NB4 (cell line): Measurements from ENCODE around the gene MYOD1.

Experiments used
- DNase-seq: peaks from one replicate; pipeline ENCODE4 v3.0.0; 2010; ENCODE audit warnings: low read depth
- H3K4me3 ChIP-seq: one replicate; pipeline ENCODE4 v1.5.1; 2011; ENCODE audit warnings: mild to moderate bottlenecking, low read depth, low read length, moderate library complexity
- MYC ChIP-seq: IDR thresholded peaks from 2 replicates; pipeline ENCODE4 v1.6.1; 2011; ENCODE audit warnings: low read depth, low read length
- POLR2A ChIP-seq: IDR thresholded peaks from 2 replicates; pipeline ENCODE4 v1.6.1; 2011; ENCODE audit warnings: mild to moderate bottlenecking; ENCODE audit not compliant: insufficient read length; ENCODE audit errors: extremely low read depth
- TF ChIP-seq, protein P1 (sequence below): IDR thresholded peaks from 2 replicates; pipeline ENCODE4 v1.6.1; 2011; ENCODE audit warnings: low read depth, low read length
- TF ChIP-seq, protein P2 (sequence below): IDR thresholded peaks from one replicate; pipeline ENCODE4 v1.5.1; 2012; ENCODE audit warnings: low read depth, low read length

The MYOD1 gene

DNA sequence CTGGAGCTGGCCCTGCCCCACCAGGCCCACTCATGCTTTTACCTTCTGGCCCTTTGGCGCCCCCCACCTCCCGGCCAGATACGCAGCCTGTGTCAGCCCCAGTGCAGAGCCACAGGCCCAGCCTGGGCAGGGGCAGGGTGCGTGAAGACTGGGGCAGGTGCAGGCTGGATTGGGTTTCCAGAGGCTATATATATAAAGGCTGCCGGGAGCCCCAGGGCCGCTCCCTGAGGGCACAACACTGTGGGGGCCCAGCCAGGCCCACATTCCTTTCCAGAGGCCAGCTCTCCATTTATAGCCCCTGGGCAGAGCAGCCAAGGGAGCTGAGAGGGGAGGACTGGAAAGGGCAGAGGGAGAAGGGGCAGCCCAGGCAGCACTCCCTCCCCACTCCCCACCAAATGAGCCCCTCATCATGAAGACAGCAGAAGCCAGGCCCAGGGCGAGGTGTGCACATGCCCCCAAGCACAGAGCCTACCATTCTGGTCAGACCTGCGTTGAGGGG is 5.0 kb upstream of the MYOD1 start:
- no peak for DNase-seq
- TF ChIP-seq, protein P1, sequence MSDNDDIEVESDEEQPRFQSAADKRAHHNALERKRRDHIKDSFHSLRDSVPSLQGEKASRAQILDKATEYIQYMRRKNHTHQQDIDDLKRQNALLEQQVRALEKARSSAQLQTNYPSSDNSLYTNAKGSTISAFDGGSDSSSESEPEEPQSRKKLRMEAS = no peak
- TF ChIP-seq, protein P2, sequence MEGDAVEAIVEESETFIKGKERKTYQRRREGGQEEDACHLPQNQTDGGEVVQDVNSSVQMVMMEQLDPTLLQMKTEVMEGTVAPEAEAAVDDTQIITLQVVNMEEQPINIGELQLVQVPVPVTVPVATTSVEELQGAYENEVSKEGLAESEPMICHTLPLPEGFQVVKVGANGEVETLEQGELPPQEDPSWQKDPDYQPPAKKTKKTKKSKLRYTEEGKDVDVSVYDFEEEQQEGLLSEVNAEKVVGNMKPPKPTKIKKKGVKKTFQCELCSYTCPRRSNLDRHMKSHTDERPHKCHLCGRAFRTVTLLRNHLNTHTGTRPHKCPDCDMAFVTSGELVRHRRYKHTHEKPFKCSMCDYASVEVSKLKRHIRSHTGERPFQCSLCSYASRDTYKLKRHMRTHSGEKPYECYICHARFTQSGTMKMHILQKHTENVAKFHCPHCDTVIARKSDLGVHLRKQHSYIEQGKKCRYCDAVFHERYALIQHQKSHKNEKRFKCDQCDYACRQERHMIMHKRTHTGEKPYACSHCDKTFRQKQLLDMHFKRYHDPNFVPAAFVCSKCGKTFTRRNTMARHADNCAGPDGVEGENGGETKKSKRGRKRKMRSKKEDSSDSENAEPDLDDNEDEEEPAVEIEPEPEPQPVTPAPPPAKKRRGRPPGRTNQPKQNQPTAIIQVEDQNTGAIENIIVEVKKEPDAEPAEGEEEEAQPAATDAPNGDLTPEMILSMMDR = no peak
- no peak for TF ChIP-seq MYC
- TF ChIP-seq POLR2A = no peak
- no peak overlapping the region for H3K4me3 ChIP-seq

DNA sequence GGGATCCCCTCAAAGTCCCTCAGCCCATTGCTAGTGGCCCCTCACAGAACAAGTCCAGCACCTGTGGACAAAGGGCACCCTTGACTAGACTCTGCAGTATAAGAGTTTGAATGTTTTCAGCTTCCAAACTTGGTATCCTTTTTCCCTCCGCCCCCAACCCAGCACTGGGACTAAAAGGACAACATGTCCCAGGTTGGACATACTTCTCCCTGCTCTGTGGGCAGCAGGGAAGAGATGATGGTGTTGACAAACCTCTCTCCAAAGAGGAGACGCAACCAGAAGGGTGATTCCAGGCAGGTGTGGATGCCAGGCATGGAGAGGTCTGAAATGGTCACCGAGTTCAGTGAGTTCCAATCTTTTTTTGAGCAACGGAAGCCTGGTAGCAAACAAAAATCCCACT is 4.5 kb upstream of the MYOD1 start:
- DNase-seq = no peak
- TF ChIP-seq, protein P1 = no peak
- TF ChIP-seq MYC (no peak), POLR2A (no peak)
- TF ChIP-seq, protein P2 = no peak

DNA sequence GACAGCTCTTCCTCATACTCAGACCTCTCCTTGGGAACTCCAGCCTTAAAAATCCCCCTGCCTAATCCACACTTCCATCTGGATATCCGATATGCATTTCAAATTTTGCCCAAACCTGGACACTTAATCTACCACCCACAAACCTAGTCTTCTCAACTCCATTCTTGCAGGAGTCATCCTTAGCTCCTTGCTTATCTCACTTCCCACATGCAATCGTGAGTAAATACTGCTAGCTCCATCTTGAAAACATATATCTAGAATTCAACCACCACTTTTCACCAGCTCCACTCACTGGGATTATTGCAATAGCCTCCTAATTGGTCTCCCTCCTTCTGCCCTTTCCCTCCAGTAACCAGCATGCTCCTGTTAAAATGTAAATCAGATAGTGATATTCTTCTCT is 2.6 kb upstream of the MYOD1 start:
- H3K4me3 ChIP-seq = no peak overlapping the region
- no peak for DNase-seq
- TF ChIP-seq, protein P1 = no peak
- TF ChIP-seq, protein P2 = no peak
- TF ChIP-seq MYC (no peak), POLR2A (no peak)

More for the DNA sequence above, 4.5 kb upstream of the MYOD1 start:
- H3K4me3 ChIP-seq = no peak overlapping the region

DNA sequence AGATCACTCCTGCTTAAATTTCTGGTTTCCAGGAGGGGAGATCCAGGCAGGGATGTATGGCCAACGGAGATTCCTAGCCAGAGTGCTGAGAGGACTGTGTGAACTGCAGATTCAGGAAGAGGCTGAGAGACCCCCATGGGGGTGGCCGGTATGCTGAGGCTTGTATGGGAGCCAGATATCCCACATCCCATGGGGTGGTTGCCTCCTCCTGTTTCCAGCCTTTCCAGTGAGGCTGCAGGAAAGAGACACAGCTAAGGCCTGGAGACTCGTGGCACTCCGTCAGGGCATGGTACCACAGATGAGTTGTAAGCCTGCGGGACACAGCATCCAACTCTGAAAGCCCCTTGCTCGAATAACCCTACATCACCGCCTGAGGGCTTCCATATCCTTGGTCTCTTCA is 1.4 kb upstream of the MYOD1 start:
- H3K4me3 ChIP-seq = no peak overlapping the region
- no peak for DNase-seq
- TF ChIP-seq MYC (no peak), POLR2A (no peak)
- TF ChIP-seq, protein P2 = no peak
- TF ChIP-seq, protein P1 = no peak

DNA sequence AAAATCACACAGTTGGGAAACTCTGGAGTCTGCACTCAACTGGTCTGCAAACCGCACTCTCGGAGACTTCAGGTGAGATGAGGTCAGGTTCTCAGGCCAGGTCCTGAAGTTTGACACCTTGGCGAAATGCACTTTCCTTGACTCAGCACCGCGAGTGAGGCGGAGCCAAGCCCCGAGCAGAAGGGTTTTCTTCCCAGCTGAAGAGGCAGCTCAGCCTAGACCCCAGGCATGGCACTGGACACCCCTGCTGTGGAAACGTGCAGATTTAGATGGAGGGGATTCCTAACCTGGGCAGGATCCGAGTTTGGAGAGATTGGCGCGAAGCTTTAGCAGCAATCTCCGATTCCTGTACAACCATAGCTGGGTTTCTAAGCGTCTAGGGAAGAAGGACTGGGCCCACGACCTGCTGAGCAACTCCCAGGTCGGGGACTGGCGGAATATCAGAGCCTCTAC is 835 bp upstream of the MYOD1 start:
- TF ChIP-seq, protein P2 = no peak
- TF ChIP-seq, protein P1 = no peak
- H3K4me3 ChIP-seq = no peak overlapping the region
- no peak for DNase-seq

DNA sequence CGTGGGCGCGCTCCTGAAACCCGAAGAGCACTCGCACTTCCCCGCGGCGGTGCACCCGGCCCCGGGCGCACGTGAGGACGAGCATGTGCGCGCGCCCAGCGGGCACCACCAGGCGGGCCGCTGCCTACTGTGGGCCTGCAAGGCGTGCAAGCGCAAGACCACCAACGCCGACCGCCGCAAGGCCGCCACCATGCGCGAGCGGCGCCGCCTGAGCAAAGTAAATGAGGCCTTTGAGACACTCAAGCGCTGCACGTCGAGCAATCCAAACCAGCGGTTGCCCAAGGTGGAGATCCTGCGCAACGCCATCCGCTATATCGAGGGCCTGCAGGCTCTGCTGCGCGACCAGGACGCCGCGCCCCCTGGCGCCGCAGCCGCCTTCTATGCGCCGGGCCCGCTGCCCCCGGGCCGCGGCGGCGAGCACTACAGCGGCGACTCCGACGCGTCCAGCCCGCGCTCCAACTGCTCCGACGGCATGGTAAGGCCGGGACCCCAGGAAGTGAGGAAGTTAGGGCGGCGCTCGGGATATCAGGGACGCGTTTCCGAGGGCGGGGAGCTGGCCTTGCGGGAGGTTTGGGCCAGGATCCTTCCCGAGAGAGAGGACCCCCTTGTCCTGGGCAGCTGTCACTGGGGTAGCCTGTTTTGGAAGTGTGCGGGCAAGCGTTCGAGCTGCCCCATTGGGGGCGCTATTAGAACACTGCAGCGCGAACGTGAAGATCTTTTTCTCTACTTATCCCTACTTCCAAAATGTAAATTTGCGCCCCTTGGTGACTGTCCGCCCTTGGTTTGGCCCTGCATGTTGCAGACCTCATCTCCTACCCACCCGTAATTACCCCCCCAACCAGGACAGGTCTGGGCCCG is 796 bp downstream of the MYOD1 start:
- DNase-seq = no peak
- no peak overlapping the region for H3K4me3 ChIP-seq
- no peak for TF ChIP-seq POLR2A
- TF ChIP-seq, protein P1 = no peak
- TF ChIP-seq MYC = no peak
- TF ChIP-seq, protein P2 = no peak
